Subcutaneous adipose tissue (tissue), 4 donors: ENCODE measurements around the gene CLCN7. TPM values are rescaled to one million over a fixed set of nuclear protein-coding genes. Genes with fewer than 3 reads are reported as not detected.

Source experiments
- CTCF ChIP-seq: fragments of 450-650 bp; IDR thresholded peaks from one replicate; pipeline ENCODE4 v1.5.1; 2016; ENCODE audit warnings: low read depth, mild to moderate bottlenecking, control low read depth, antibody characterized with exemption, moderate library complexity
- total RNA-seq, 4 donors: library from RNA; depleted of rRNA; stranded (reverse); fragments of >200 nt; gene quantifications; one replicate each; pipeline ENCODE4 v1.1.0, GENCODE V29; 2016

Gene CLCN7
- total RNA-seq, 4 donors from 2014 or later, result 44.9 to 73.3 (median 56.6) TPM

- TF ChIP-seq CTCF, result no peak
Observed at GRCh38 chr16:1433756-1434155, 41.1 kb downstream of the CLCN7 start.

- no peak for TF ChIP-seq CTCF
Observed at GRCh38 chr16:1433263-1433560, 41.6 kb downstream of the CLCN7 start.

- TF ChIP-seq CTCF, result no peak
Observed at GRCh38 chr16:1432388-1433262, 42.2 kb downstream of the CLCN7 start.

GRCh38 chr16:1431497-1432270 is 43.1 kb downstream of the CLCN7 start:
- TF ChIP-seq CTCF, result no peak

- no peak for TF ChIP-seq CTCF
Observed at GRCh38 chr16:1430759-1431496, 43.9 kb downstream of the CLCN7 start, which contains the start of gene PERCC1. Gene PERCC1 (plus strand): TSS chr16:1431078. CDS start chr16:1432594, 1,516 bp downstream.

GRCh38 chr16:1430214-1430758 is 44.5 kb downstream of the CLCN7 start:
- no peak for TF ChIP-seq CTCF
